Measurements from ENCODE around the gene U2AF2. TPM values are rescaled to one million over a fixed set of nuclear protein-coding genes. Genes with fewer than 3 reads are reported as not detected.

The U2AF2 gene
- total RNA-seq, 4 donors from 2014 or later: 10.0 to 165 (median 58.1) TPM

DNA sequence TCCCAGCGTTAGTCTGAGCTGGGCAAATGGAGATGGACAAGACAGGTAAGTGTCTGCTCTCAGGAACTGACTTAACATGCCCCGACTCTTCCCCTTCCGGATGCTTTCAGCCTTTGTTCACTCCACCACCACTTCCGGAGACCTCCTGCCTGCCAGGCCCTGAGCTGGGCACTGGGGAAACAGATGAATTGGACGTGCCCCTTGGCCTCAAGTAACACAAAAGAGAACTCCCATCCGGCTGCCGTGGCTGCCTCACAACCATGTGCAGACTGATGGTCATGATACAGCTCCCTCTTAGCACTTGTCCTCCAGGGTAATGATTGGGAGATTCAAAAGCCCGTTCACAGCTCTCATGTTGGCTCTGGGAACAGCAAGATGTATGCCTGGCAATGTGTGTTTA lies 37.4 kb upstream of the U2AF2 start:
- no peak for DNase-seq
- H3K36me3 ChIP-seq: no peaks in the 10 kb centered on the region
- intact Hi-C loops (cut with DNase I; ENCODE audit: low total_unique reads): no loop called here
- no peak for TF ChIP-seq CTCF (IDR thresholded peaks at IDR 0.05)
- no peak for TF ChIP-seq POLR2A (IDR thresholded peaks at IDR 0.05)
- no peaks in the 10 kb centered on the region for H3K27me3 ChIP-seq
- H3K4me3 ChIP-seq: no peak overlapping the region
- H3K9me3 ChIP-seq: no peaks in the 10 kb centered on the region
- no peaks in the 10 kb centered on the region for H3K4me1 ChIP-seq
- H3K27ac ChIP-seq: no peak overlapping the region

DNA sequence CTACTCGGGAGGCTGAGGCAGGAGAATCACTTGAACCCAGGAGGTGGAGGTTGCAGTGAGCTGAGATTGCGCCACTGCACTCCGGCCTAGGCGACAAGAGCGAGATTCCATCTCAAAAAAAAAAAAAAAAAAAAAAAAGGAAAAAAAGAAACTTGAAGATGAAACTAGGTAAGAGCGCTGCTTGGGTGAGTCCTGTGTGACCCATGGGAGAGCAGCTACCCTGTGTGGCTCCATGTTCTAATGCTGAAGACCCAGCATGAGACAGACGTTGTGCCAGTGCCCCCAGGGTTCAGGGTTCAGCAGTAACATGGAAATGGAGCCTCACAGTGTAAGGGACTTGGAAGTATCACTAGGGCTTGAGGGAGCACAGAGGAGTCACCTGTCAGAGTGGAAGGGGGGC lies 36.4 kb upstream of the U2AF2 start:
- no peaks in the 10 kb centered on the region for H3K4me1 ChIP-seq
- no peaks in the 10 kb centered on the region for H3K27me3 ChIP-seq
- H3K4me3 ChIP-seq: no peak overlapping the region
- intact Hi-C loops (cut with DNase I; ENCODE audit: low total_unique reads): no loop called here
- no peaks in the 10 kb centered on the region for H3K36me3 ChIP-seq
- no peak for DNase-seq
- TF ChIP-seq POLR2A (IDR thresholded peaks at IDR 0.05) (no peak), CTCF (IDR thresholded peaks at IDR 0.05) (no peak)
- no peak overlapping the region for H3K27ac ChIP-seq
- no peaks in the 10 kb centered on the region for H3K9me3 ChIP-seq

DNA sequence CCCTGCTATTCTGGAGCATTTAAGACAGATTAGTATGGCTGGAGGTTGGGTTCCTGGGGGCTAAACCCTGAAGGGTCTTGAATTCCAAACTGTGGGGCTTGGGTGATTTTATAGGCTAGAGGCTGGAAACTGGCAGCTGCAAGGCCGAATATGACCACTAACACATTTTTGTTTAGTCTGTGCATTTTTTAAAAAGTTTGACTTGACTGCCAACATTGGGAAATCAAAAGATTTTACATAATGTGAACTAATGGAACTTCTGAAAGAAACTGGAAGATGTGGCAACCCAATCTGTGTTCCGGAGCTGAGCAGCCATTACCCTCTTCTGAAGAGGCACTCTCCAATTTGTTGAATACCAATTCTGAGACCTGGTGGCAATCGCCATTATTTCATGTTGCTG lies 35.5 kb upstream of the U2AF2 start:
- Histone ChIP-seq H3K27ac (no peak overlapping the region), H3K36me3 (no peaks in the 10 kb centered on the region), H3K9me3 (no peaks in the 10 kb centered on the region), H3K27me3 (no peaks in the 10 kb centered on the region), H3K4me3 (no peak overlapping the region), H3K4me1 (no peaks in the 10 kb centered on the region)
- no peak for DNase-seq
- TF ChIP-seq POLR2A (IDR thresholded peaks at IDR 0.05) (no peak), CTCF (IDR thresholded peaks at IDR 0.05) (no peak)
- intact Hi-C loops (cut with DNase I; ENCODE audit: low total_unique reads): no loop called here

DNA sequence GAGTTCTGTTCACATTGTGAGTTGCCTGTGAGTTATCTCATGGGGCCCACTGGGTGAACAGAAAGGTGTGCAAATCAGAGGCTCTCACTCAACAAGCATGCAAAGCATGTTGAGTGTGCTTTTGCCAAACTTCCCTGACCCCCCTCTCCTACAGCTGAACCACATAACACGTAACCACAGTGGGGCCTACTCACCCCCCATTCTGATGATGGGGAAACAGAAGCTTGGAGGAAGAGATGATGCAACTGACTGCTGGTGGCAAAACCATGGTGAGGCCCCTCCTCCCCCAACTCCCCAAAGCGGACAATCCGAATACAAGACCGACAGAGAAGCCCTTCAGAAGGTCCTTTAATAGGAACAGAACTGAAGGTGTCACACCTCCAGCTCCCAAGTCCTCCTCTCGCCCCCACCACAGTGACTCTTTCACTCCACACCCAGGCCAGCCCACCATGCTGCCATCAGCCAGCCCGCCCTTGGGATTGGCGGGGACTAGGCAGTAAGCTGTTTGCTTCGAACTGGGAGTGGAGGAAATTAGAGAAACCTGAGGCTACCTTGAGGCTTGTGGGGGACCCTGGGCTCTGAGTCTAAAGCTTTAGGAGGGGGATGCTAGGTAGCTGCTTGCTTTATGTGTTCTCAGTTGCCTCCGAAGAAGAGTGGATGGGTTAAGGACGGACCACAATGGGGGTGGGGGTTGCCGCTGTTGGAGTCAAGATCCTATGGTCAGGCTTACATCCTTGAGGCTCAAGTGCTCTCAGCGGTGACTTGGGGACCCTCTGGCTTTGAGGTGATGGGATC lies 34.2 kb upstream of the U2AF2 start:
- Histone ChIP-seq H3K4me1 (no peaks in the 10 kb centered on the region), H3K9me3 (no peaks in the 10 kb centered on the region), H3K27me3 (no peaks in the 10 kb centered on the region), H3K36me3 (no peaks in the 10 kb centered on the region), H3K4me3 (no peak overlapping the region), H3K27ac (no peak overlapping the region)
- no peak for DNase-seq
- intact Hi-C loops (cut with DNase I; ENCODE audit: low total_unique reads): no loop called here
- TF ChIP-seq CTCF (IDR thresholded peaks at IDR 0.05): no peak
- TF ChIP-seq POLR2A (IDR thresholded peaks at IDR 0.05): no peak

GRCh38 chr19:55621205-55621672 lies 33.6 kb upstream of the U2AF2 start:
- H3K27ac ChIP-seq: no peak overlapping the region
- H3K36me3 ChIP-seq: no peaks in the 10 kb centered on the region
- H3K4me3 ChIP-seq: no peak overlapping the region
- H3K27me3 ChIP-seq: no peaks in the 10 kb centered on the region
- TF ChIP-seq POLR2A (IDR thresholded peaks at IDR 0.05) (no peak), CTCF (IDR thresholded peaks at IDR 0.05) (no peak)
- H3K4me1 ChIP-seq: no peaks in the 10 kb centered on the region
- H3K9me3 ChIP-seq: no peaks in the 10 kb centered on the region
- intact Hi-C loops (cut with DNase I; ENCODE audit: low total_unique reads): no loop called here
- DNase-seq: no peak

Measured in uterus (tissue), 4 donors.